NB4 (cell line): ENCODE data around the gene ANKRD6.

Experiments
- POLR2A ChIP-seq: IDR thresholded peaks from 2 replicates; pipeline ENCODE4 v1.6.1; 2011; ENCODE audit warnings: mild to moderate bottlenecking; ENCODE audit not compliant: insufficient read length; ENCODE audit errors: extremely low read depth
- TF ChIP-seq, protein P1 (sequence below): IDR thresholded peaks from one replicate; pipeline ENCODE4 v1.5.1; 2012; ENCODE audit warnings: low read depth, low read length

DNA sequence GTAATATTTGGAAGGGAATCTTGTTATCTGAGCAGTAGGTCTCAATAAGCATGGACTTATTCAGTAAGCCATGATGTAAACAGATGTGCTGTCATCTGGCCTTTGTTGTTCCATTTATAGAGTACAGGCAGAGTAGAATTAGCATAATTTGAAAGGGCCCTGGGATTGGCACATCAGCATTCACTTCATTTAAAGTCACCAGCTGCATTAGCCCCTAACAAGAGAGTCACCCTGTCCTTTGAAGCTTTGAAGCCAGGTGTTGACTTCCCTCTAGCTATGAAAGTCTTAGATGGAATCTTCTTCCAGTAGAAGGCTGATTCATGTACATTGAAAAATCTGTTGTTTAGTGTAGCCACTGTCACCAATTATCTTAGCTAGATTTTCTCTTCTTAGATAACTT is 95.9 kb downstream of the ANKRD6 start:
- TF ChIP-seq, protein P1, sequence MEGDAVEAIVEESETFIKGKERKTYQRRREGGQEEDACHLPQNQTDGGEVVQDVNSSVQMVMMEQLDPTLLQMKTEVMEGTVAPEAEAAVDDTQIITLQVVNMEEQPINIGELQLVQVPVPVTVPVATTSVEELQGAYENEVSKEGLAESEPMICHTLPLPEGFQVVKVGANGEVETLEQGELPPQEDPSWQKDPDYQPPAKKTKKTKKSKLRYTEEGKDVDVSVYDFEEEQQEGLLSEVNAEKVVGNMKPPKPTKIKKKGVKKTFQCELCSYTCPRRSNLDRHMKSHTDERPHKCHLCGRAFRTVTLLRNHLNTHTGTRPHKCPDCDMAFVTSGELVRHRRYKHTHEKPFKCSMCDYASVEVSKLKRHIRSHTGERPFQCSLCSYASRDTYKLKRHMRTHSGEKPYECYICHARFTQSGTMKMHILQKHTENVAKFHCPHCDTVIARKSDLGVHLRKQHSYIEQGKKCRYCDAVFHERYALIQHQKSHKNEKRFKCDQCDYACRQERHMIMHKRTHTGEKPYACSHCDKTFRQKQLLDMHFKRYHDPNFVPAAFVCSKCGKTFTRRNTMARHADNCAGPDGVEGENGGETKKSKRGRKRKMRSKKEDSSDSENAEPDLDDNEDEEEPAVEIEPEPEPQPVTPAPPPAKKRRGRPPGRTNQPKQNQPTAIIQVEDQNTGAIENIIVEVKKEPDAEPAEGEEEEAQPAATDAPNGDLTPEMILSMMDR, result no peak
- TF ChIP-seq POLR2A, result no peak
